ENCODE results near the gene CNPY3.

CNPY3 gene

DNA sequence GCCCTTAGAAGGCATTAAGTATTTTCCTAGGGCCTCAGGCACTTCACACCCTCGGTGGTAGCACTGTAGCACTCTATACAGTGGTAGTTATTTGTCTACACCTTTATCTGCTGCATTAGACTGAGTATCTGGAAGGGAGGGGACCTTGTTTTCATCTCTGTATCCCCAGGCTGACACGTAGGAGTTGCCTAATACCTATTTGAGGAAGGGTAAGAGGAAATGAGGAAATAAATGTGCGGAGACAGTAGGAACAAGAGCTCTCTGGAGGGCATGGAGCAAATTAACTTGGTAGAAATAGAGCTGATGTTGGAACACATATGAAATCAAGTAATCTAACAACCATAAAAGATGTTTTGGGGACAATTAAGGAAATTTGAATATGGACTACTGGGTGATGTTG lies 3.9 kb downstream of the CNPY3 start:
- Histone ChIP-seq H3K27ac (no peak overlapping the region), H3K4me3 (ENCODE audit: low read depth, low read length) (no peak overlapping the region), H3K9me3 (ENCODE audit: severe bottlenecking) (no peaks in the 10 kb centered on the region), H3K27me3 (ENCODE audit: insufficient read depth, low read depth, severe bottlenecking) (no peaks in the 10 kb centered on the region), H3K36me3 (peaks cover 68% of the 10 kb centered on the region)
- TF ChIP-seq, protein P1, sequence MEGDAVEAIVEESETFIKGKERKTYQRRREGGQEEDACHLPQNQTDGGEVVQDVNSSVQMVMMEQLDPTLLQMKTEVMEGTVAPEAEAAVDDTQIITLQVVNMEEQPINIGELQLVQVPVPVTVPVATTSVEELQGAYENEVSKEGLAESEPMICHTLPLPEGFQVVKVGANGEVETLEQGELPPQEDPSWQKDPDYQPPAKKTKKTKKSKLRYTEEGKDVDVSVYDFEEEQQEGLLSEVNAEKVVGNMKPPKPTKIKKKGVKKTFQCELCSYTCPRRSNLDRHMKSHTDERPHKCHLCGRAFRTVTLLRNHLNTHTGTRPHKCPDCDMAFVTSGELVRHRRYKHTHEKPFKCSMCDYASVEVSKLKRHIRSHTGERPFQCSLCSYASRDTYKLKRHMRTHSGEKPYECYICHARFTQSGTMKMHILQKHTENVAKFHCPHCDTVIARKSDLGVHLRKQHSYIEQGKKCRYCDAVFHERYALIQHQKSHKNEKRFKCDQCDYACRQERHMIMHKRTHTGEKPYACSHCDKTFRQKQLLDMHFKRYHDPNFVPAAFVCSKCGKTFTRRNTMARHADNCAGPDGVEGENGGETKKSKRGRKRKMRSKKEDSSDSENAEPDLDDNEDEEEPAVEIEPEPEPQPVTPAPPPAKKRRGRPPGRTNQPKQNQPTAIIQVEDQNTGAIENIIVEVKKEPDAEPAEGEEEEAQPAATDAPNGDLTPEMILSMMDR (IDR thresholded peaks at IDR 0.05; ENCODE audit: low read depth, low read length): no peak
- no peak for DNase-seq

DNA sequence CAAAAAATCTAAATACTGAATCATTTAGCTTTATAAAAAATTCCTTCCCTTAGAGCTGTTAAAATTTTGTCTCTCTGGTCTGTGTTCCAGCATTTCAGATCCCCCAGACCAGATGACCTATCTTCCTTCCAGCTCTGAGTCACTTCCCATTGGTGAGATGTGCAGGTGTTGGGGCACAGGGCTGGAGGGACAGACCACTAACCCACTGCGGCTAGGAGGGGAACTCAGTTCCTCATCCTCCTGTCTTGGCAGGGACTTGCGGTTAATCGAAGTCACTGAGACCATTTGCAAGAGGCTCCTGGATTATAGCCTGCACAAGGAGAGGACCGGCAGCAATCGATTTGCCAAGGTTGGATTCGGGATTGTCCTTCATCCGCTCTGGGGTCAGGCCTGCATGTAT lies 6.0 kb downstream of the CNPY3 start:
- no peak for DNase-seq
- Histone ChIP-seq H3K4me3 (ENCODE audit: low read depth, low read length) (no peak overlapping the region), H3K27ac (no peak overlapping the region), H3K36me3 (peaks cover 87% of the 10 kb centered on the region), H3K9me3 (ENCODE audit: severe bottlenecking) (no peaks in the 10 kb centered on the region), H3K27me3 (ENCODE audit: insufficient read depth, low read depth, severe bottlenecking) (no peaks in the 10 kb centered on the region)
- TF ChIP-seq, protein P1 (IDR thresholded peaks at IDR 0.05; ENCODE audit: low read depth, low read length): no peak

DNA sequence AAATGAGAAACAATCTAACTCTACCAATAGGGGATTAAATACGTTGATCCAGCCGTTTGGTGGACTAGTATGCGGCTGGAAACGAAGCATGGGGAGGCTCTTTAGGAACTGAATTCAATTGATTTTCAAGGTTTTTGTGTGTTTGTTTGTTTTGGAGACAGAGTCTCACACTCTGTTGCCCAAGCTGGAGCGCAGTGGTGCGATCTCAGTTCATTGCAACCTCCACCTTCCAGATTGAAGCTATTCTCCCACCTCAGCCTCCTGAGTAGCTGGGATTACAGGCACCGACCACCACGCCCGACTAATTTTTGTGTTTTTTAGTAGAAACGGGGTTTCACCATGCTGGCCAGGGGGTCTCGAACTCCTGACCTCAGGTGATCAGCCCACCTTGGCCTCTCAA lies 7.1 kb downstream of the CNPY3 start:
- no peak for DNase-seq
- no peak overlapping the region for H3K27ac ChIP-seq
- no peaks in the 10 kb centered on the region for H3K27me3 ChIP-seq (ENCODE audit: insufficient read depth, low read depth, severe bottlenecking)
- no peak overlapping the region for H3K4me3 ChIP-seq (ENCODE audit: low read depth, low read length)
- no peaks in the 10 kb centered on the region for H3K9me3 ChIP-seq (ENCODE audit: severe bottlenecking)
- H3K36me3 ChIP-seq: peaks cover 93% of the 10 kb centered on the region
- TF ChIP-seq, protein P1 (IDR thresholded peaks at IDR 0.05; ENCODE audit: low read depth, low read length): no peak

DNA sequence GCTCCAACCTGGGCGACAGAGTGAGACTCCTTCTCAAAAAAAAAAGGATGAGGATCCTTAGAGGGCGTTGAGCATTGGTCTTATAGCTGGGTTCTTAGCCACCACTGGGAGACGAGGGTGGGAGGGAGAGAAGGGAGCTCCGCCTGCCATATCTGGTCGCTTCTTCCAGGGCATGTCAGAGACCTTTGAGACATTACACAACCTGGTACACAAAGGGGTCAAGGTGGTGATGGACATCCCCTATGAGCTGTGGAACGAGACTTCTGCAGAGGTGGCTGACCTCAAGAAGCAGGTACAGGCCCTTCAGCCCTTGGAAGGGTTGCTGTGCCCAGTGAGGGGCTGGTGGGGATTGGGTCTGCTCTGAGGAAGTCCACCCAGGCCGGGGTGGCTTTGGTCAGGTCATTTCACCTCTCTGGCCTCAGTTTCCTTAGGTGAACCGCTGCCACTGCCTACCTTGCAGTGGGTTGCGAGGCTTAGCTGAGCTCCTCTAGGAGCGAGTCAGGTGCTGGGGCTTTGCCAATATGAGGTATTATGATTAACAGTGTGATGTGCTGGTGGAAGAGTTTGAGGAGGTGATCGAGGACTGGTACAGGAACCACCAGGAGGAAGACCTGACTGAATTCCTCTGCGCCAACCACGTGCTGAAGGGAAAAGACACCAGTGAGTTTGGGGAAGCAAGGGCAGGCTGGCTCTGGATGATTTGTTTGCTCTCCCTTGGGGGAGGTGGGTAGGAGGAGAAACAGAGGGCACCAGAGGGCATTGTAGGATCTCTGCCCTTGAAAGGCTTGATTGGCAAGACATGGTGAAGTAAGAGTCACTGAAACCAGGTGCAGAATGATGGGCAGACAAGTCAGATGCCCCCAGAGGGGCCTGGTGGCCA lies 8.5 kb downstream of the CNPY3 start:
- Histone ChIP-seq H3K27ac (no peak overlapping the region), H3K27me3 (ENCODE audit: insufficient read depth, low read depth, severe bottlenecking) (no peaks in the 10 kb centered on the region), H3K4me3 (ENCODE audit: low read depth, low read length) (no peak overlapping the region), H3K9me3 (ENCODE audit: severe bottlenecking) (no peaks in the 10 kb centered on the region), H3K36me3 (peaks cover 84% of the 10 kb centered on the region)
- no peak for DNase-seq
- TF ChIP-seq, protein P1 (IDR thresholded peaks at IDR 0.05; ENCODE audit: low read depth, low read length): no peak

DNA sequence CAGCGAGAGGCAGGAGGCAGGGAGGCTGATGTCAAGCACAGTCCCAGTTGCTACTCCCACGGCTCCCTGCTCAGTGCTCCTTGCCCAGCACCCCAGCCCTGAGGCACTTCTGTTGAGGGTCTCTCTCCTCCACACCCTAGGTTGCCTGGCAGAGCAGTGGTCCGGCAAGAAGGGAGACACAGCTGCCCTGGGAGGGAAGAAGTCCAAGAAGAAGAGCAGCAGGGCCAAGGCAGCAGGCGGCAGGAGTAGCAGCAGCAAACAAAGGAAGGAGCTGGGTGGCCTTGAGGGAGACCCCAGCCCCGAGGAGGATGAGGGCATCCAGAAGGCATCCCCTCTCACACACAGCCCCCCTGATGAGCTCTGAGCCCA lies 9.1 kb downstream of the CNPY3 start:
- TF ChIP-seq, protein P1 (IDR thresholded peaks at IDR 0.05; ENCODE audit: low read depth, low read length): no peak
- no peaks in the 10 kb centered on the region for H3K27me3 ChIP-seq (ENCODE audit: insufficient read depth, low read depth, severe bottlenecking)
- H3K9me3 ChIP-seq (ENCODE audit: severe bottlenecking): no peaks in the 10 kb centered on the region
- no peak overlapping the region for H3K4me3 ChIP-seq (ENCODE audit: low read depth, low read length)
- H3K36me3 ChIP-seq: peaks cover 80% of the 10 kb centered on the region
- DNase-seq: no peak
- no peak overlapping the region for H3K27ac ChIP-seq

All from WERI-Rb-1 (cell line).